Fibroblast of skin of back (primary cell): ENCODE measurements around the gene C1orf105.

Source experiments
- DNase-seq: peaks from one replicate; pipeline ENCODE4 v3.0.0-alpha.2; 2013

C1orf105 gene

DNA sequence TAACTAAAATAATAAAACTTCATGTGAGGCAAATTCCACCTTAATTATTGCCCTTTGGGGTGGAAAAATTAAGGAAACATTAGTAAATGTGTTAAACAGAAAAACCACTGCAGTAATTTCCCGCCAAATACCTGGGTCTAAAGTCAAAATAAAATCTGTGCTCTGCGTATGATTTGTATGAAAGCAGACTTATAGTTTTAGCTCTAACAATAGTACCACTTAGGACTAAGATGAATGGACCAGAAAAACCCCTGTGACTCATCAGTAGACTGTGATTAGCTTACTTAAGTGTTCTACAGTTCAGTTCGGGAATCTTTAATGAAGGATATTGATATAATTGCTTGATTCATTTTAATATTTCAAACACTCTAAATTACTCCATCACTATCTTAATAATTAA, 23.3 kb upstream of the C1orf105 start:
- peak; percentile 59 for DNase-seq

DNA sequence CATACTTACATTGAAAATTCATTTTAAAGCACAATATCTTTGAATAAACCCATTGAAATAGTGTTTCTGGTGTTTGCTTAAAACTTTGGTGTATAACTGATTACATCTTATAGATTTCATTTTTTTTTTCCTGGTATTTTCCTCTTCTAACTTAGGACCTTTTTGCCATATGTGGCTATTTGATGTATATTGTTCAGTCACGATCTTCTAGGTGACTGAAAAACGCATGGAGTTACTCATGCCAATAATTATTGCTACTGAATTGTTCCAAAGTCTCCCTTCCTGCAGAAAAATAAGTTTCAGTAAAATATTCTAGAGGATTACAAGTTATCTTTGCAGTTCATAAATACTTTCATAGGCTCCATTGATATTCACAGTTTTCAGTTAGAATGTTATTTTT, 22.9 kb upstream of the C1orf105 start:
- no peak for DNase-seq

DNA sequence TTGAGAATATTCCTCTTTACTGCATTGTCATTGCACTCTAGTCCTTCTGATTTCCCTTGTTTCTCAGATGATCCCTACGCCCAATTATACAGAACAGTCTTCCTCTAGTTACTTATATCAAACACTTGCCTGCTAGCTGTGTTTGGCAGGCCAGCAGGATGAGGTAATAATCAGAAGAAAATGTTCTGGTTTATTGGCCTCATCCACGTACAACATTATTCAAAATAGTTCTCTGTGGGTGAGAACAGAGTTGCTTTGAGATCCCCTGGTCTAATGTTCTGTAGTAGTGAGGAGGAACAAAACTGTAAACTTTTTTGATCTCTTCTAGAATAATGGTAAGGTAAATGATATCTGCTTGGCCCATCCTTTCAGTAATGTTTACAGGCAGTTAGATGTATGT, 22.3 kb upstream of the C1orf105 start:
- no peak for DNase-seq

DNA sequence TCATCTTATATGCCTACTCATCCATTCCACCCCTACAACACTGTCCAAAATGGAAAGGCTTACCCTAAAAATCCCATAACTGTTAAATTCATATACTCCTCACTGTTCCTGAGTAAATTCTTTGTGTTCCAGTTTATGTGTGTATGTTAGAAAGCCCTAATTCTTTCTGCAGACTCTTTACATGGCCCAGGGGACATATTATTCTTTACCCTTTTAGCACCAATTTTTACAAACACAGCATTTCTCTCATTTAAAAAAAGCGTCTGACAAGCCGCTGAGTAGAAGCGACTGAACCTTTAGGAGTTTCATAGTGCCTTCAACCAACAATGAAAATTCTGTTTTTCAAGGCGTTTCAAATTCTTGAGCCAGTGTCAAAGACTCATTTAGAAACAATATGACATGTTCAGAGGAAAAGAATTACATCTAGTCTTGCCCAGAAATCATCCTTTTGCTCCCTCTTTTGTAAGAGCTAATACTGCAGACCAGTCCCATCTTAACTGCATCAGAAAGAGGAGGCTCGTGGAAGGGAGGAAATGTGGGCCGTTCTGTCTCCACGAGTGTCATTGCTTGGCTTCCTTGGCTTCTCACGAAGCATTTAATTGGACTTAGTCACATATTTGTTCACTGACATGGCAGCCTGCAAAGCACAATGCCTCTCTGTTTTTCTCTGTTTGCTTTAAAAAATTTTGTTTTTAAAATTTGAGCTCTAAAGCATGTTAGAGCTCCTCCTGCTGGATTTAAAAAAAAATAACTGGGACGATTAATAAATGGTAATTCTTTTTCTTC, 21.3 kb upstream of the C1orf105 start:
- peak; percentile 98 for DNase-seq

DNA sequence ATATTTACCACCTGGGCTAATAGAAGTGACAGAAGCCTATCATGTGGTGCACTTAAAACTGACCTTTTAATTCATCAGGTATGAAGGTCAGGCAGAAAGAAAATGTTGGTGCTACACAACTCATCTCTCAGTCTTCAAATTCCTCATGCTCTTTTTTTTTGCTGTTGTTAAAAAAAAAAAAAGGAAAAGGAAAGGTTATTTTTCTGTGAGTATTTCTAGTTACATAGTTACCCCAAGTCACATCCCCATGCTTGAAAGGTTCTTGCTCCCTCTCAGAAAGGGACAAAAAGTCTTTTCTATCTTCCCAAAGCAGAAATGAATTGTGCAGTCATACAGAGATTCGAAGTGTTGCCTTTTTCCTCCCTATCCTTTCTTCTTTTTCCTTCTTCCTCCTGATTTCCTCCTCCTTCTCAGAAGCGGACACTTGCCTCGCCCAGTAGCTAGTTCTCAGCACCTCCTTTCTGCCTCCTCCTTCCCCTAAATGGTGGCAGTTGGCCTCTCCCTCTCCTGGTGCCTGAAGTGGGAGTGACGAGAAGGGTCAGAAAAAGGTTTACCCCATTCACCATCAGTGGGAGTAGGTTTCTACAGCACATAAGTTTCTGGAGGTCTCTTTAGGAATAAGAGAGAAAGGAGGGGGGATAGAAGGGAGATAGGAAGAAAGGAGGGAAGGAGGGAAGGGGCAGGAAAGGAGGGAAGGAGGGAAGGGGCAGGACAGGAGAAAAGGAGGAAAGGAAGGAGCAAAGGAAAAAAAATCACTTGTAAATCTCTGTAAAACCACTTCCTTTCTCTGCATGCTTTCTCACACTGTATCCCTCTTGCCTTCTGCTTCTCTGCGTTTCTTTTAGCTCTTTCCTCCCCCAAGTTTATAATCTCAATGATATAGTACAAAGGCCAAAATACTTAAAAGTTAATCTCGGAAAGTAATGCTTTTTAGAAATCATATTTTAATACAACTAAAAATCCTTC, 20.4 kb upstream of the C1orf105 start:
- DNase-seq: no peak

DNA sequence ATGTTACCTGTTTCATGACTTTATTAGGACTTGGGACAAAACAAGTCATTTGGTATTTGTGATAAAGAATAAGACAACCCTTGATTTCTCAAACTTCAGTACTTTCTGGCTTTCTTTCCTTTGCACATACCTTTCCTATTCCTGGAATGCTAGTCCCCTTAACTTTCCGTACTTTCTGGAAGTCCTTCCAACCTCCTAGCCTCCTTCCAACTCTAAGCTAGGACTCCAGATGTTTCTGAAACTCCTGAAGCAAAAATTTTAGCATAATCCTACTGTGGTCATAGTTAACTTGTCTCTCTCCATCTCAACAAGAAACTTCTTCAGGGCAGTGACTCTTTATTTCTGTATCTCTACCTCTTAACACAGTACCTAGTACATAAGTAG, 19.8 kb upstream of the C1orf105 start:
- no peak for DNase-seq

DNA sequence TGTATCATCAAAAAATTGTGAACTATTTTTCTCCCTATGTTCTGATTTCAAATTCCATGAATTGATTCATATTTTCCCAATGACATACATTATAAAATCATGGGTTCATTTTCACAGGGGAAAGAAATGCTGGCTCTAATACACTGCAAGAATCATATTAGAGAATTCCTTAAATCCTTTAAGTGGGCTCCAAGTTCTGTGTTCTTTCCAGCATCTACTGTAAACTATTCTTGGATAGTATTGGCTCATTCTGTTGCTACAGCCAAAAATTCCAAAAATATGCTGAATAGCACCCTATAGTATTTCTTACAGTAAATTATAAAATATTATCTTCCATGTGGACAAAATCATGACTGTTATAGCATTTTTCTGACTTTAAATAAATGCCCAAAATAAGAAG, 19.0 kb upstream of the C1orf105 start:
- DNase-seq: no peak

DNA sequence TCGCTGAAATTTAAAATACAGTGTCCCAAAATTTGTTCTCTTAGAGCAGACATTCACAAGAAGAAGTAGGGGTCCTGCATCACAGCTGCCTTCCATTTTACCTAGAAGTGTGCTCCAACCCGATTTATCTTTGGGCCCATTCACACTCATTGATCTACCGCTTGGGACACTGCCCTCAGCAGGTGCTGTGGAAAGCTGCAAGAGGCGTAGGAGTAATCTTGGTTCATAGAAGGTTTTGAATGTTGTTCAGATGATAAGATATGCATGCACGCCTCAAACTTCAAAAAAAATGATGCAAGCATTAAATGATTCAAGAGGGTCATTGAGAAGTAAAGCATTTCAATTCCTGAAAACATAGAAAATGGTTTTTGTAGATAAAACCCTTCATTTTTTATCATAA, 18.6 kb upstream of the C1orf105 start:
- no peak for DNase-seq

DNA sequence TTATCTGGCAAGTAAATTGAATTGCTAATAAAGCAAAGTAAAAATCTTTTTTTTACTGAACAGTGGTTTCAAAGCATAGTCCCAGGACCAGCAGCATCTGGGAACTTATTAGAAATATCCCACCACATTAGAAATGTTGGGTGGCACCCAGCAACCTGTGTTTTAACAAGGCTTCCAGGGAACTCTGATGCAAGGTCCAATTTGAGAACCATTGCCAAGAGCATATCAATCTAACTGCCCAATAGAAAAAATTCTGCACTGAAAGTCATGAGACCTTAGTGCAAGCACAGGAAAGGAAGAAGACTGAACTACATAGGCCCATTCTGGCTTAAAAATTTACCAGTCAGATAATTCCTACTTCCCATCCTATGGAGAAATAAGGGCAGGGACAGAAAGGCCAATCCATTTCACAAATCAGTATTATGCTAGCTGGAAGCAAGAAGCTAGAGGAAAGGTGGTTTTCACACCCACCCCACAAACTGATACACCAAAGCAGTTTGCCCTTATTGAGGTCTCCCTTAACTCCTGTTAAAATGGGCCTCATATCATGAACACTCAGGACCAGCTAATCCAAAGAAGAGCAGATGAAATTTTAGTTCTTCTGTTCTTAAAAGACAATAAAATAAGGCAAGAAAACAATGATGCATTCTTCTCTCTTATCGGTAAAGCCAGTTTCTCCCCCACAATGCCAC, 17.5 kb upstream of the C1orf105 start:
- no peak for DNase-seq

DNA sequence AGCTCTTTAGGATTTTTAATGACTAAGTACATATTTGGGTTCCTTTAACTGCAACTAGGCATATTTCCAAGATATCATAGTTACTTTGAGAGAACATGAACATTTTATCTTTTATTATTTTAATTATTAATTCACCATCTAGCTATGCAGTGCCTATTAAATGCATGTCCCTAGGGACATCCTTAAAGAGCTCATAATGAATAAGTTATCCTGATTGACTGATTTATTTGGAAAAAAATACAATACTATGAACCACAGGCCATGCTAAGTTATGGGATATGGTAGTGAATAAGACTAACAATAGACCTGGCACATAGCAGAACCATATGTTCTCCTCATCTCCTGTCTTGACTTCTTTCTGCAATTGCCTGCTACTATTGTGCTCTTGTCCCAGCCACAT, 16.4 kb upstream of the C1orf105 start:
- DNase-seq: no peak

DNA sequence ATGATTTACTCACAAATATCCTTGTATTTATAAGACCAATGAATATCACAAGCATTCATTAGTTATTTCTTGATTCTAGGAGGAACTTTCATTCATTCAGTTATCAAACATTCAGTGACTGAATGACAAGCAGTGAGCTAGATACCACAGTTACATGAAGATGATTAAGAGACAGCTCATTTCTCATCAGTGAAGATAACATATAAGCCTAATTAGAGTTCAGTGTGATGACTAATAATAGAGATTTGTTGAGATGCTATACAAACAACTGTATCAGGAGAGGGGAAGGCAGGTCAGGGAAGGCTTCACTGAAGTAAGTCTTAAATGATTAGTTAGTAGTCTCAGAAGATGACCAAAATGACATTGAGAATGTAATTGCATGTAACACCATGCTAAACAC, 14.6 kb upstream of the C1orf105 start:
- no peak for DNase-seq

DNA sequence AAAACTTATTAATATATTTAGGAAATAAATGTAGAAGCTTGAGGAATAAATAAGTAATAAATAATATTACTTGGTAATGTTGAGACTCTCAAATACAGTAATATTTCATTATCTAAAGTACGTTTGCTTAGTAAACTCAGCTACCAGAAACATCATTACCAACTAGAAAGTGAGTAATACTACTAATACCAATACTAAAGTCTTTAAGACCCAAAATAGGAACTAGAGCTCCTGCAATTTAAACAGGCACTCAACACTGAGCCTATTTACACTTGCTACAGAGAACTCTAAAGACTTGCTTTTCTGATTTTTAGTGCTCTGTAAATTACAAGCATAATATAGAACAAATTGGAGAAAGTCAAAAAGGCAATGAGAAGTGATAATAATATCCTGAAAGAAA, 13.5 kb upstream of the C1orf105 start:
- DNase-seq: no peak

DNA sequence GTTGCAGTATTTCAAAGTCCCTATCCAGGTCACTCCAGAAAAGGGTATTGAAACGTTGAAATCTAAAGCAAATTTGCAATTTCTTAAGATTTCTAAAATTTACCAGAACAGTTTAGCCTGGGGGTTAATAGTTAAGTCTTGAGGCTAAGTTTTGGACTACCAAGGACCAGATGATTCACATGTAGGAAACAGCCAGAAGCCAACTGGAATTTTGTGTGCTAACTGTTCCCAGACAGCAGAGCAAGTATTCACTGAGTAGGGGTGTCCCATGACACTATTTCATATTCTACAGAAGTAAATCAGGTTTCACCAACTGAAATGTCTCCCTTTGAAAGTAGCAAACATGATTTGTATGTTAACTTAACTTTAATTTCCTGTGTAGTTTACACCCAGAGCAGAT, 11.5 kb upstream of the C1orf105 start:
- peak; percentile 46 for DNase-seq

DNA sequence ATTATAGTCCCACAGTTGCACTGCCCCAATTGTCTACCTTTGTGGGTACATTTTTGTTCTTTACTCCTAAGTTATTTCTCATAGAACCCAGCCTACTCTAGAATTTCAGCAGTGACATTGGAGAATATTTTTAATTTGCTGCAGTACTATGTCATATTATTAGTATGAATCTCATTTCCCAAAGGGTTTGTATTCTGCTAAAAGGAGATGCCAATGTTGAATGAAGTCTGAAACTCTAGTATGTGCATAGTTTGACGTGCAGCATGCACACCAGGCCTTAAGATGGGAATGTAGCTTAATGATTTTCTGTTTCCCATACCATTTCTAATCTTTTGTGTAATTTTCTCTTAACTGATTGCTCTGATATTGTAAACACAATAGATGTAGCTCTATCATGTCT, 10.5 kb upstream of the C1orf105 start:
- DNase-seq: peak; percentile 56

DNA sequence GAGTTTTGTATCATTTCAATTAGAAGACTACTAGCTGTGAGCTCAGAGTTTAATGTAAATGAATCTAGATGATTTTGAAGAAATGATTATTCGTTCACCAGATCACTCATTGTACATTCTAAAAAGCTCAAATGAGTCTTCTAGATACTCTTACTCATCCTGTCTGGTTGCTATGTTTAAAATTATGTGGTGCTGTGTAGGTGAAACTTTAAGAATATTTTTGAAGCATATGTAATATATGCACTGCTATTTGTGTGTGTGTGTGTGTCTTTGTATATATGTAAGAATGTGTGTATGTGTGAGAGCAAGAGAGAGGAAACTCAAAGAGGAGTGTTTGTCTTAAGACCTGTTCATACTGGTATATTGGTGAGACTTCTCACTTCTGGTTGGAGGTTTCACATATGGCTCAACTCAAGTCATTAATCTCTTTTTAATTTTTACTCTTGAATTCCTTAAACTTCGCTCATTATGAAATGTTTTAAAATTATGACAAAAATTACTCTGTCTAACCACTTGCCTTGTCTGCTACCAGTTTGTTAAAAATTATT, 8.6 kb upstream of the C1orf105 start:
- DNase-seq: no peak

DNA sequence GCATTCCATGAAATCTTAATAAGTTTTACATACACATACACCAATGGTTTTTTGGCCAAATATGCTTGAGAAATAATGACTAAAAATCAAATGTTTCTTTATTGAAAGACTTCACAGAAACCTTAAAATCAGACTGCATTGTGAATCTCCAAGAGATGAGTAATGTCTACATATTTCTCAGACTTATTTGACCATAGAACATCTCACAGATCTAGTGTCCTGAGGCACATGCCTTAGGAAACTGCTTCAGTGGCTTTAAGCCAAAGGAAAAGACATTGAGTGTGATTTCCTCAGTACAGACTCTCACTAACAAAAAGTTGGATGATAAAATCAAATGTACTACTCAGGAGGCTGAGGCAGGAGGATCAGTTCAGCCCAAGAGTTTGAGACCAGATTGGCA, 6.2 kb upstream of the C1orf105 start:
- peak; percentile 82 for DNase-seq

DNA sequence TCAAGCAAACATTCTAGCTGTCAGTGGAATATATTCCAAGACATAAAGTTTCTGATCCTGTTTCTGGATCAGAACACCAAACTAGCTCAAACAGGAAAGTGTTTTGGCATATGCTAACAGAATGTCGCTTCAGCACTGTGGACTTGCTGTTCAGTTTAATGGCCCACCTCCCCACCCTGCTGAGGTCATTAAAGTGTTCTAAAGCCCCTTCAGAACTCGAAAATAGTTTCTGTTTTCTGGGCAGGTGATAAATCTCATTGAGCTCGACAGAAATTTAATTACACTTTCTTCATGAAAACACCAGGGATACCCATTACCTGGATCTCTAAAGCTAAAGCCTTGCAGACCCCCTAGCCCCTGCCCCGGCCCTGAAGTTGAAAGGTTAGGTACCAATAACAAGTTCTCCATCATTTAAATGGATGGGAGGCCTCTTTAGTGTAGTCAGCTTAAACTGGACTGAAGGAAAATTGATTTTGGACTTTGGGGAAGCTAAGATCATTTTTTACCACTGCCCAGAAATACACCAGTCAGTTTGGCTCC, 3.9 kb upstream of the C1orf105 start:
- DNase-seq: no peak

DNA sequence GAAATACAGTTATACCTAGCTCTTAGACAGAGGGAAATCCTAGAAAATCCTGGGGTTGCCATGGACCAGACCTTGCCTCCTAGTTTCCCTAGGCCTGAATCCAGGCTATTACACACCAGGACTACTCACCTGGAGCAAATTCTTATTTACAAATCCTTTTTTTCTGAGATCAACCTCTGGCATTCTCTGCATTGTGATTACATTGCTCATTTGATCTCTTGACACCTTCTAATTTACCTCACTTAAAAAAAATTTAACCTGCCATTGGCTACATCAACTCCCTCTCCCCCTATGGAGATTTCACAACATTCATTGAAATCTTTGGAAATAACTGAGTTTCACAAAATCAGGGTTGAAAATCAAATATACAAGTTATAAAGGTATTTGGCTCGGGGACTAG, 2.9 kb upstream of the C1orf105 start:
- DNase-seq: no peak

DNA sequence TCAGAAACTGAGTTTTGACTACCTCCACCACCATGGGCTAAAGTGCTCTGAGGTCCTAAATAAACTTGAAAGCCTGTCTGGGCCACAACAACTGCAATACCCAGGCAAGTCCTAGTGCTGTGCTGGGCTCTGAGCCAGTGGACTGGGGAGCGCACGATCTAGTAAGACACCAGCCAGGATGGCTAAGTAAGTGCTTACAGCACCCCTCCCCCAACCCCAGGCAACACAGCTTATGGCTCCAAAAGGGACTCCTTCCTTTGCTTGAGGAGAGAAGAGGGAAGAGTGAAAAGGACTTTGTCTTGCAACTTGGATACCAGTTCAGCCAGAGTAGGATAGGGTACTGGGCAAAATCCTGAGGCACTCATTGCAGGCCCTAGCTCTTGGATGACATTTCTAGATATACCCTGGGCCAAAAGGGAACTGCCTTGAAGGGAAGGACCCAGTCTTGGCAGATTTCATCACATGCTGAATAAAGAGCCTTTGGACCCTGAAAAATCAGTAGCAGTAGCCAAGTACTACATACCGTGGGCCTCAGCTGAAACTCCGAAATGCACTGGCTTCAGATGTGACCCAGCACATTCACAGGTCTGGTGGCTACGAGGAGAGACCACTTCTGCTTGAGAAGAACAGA, 1.6 kb downstream of the C1orf105 start:
- no peak for DNase-seq

DNA sequence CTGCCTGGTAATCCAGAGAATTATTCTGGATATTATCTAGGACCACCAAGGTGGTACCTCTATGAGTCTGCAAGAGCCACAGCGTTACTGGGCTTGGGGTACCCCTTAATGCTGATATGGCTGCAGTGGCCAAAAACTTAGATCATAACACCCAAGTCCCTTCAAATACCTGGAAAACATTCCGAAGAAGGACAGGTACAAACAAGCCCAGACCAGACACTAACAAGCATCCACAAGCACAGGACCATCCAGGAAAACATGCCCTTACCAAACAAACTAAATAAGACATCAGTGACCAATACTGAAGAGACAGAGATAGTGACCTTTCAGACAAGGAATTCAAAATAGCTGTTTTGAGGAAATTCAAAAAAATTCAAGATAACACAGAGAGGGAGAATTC, 2.9 kb downstream of the C1orf105 start:
- no peak for DNase-seq

DNA sequence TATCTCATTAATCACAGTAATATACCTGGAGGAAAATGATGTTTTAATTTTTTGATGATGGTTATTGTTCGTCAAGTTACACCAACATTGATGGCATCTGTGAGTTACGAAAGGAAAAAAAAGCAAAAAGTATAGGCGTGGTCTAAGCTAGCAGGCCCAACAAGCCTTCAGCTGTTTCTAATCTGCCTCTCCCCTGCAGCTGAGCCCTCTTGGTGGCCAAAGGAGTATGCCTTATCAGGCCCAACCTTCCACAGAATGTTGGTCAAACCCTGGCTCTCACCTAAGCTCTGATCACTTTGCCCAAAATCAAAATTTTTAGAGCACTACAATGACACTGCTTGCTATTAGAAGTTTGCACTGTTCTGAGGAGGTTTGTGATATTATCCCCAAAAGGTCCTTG, 4.9 kb downstream of the C1orf105 start:
- DNase-seq: no peak

DNA sequence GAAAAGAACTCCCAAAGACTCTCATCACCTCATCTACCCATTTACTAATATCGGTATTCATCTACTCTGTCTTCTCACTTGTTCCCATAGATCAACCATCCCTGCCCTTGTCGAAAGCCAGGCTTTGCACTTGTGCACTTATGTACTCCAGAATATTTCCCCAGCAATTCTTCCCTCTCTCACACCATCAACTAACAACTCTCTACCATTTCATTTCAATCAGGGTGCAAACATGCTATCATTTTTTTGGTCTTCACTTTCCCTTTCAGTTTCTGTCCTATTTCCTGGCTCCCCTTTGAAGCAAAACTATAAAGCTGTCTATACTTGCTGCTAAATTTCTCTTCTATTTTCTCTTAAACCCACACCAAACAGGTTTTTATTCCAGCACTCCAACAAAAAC, 6.7 kb downstream of the C1orf105 start:
- no peak for DNase-seq
